ENCODE results near the gene ITIH3. TPM values are rescaled to one million over a fixed set of nuclear protein-coding genes. Genes with fewer than 3 reads are reported as not detected.

ITIH3 gene
- total and polyA plus RNA-seq, 2 of the 8 experiments (the other 6 are each of a cell fraction or from before 2014, with no cell fraction given): not detected

DNA sequence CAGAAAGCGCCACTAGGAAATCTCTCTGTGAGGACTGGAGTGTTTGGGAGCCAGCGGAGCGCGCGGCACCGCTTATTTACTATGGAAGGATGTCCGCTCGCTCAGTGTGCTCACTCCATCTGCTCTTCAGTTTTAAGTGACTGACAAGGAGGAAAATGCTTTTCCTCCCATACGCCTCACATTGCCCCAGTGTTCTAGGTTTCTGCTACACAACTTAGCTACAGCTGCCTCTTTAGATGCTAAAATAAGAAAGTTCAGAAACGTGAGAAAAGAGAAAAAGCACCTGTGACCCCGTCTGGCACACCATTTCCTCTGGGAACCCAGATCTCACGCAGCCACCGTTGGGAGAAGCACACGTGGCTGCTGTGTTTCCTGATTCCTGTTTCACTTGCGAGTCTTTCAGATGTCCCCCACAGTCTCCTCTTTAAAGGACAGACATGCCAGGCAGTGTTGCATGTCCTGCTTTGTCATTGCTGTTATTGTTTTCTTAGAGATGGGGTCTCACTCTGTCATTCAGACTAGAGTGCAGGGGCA lies 51.9 kb downstream of the ITIH3 start (continued):
- no peak for TF ChIP-seq POU5F1 (IDR thresholded peaks at IDR 0.05; ENCODE audit: low read depth, low read length)
- TF ChIP-seq SRF (IDR thresholded peaks at IDR 0.05; ENCODE audit: low read depth, low read length): no peak
- no peak for TF ChIP-seq CEBPB (IDR thresholded peaks at IDR 0.05; ENCODE audit: low read depth, low read length)
- no peak for TF ChIP-seq SIX5 (IDR thresholded peaks at IDR 0.05; ENCODE audit: low read depth, low read length)
- no peak for TF ChIP-seq NANOG (IDR thresholded peaks at IDR 0.05; ENCODE audit: insufficient read depth, low read depth, low read length, poor library complexity, severe bottlenecking)
- no peak for TF ChIP-seq ASH2L (IDR thresholded peaks at IDR 0.05; ENCODE audit: low read length)
- TF ChIP-seq PHF8 (conservative IDR thresholded peaks at IDR 0.05; ENCODE audit: low read depth, low read length): no peak
- TF ChIP-seq, protein P1, sequence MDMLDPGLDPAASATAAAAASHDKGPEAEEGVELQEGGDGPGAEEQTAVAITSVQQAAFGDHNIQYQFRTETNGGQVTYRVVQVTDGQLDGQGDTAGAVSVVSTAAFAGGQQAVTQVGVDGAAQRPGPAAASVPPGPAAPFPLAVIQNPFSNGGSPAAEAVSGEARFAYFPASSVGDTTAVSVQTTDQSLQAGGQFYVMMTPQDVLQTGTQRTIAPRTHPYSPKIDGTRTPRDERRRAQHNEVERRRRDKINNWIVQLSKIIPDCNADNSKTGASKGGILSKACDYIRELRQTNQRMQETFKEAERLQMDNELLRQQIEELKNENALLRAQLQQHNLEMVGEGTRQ (IDR thresholded peaks at IDR 0.05; ENCODE audit: low read length): no peak
- TF ChIP-seq CTBP2 (IDR thresholded peaks at IDR 0.05; ENCODE audit: borderline replicate concordance, insufficient read depth, insufficient read length, low read length): no peak
- no peak for TF ChIP-seq RNF2 (IDR thresholded peaks at IDR 0.05; ENCODE audit: borderline replicate concordance, low read depth, low read length, missing control alignments, poor library complexity, severe bottlenecking)
